Stimulated activated CD4-positive, alpha-beta T cell treated with anti-CD3 and anti-CD28 coated beads, Interleukin-15, amount 100 ng/mL, for 48 hours (primary cell): ENCODE data around the gene B3GNT3.
"Not testable (repeated sequence)": the region's sequence is repeated elsewhere in the genome, so short reads cannot be mapped to it uniquely, and the experiment has no call there.

Experiments used
- DNase-seq, 2 donors: peaks; one replicate each; pipeline ENCODE4 v3.0.0-alpha.2; 2020; ENCODE audit warnings: low read depth in 2 of 2

The B3GNT3 gene

DNA sequence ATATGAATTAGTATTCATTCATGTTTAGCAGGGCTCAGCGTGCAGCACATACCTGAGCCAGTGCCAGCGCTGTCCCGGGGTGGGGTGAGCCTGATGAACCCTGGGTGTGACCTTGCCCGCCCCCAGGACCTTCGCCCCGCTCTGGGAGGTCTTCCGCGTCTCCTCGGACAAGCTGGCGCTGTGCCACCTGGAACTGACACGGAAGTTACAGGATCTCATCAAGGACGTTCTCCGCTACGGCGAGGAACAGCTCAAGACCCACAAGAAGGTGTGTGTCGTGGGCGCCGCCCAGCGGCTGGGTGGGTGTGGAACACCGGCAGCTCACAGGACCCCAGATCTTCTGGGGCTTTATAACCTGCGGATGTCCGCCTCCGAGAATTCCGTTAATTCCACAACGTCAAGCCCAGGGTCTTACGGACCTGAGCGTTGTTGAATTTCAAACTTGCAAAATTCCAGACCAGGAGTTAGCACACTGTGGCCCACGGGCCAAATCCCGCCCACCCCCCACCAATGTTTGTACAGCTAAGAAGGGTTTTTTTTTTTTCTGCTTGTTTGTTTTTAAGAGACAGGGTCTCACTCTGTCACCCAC is 28.3 kb upstream of the B3GNT3 start:
- no peak for DNase-seq

- DNase-seq, result no peak
Observed at GRCh38 chr19:17767559-17767958, 27.4 kb upstream of the B3GNT3 start.

DNA sequence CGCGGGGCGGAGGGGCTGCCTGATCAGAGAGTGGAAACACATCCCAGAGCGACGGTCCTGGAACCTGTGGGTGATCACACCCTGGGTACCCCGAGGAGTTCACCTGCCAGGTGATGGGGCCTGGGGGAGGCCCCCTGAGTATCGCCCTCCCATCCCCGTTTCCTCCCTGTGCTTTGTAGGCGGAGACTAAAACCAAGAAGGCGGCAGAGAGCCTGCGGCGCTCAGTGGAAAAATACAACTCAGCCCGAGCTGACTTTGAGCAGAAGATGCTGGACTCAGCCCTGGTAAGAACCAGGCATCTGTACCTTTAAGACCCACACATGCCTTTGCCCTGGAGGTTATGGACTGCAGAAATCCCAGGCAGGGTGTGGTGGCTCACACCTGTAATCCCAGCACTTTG is 24.3 kb upstream of the B3GNT3 start:
- no peak for DNase-seq

DNA sequence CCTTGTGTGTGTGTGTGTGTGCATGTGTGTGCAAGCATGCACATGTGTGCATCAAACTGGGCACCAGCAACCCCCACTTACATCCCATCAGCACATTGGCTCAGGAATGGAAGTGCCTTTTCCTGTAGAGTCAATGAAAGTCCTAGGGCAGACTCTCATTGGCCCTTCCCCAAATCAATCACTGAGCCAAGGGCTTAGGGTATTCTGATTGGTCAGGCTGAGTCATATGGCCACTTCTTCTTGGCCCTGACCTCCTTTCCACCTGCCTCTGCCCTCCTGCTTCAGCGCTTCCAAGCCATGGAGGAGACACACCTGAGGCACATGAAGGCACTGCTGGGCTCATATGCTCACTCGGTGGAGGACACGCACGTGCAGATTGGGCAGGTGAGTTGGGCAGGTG is 22.8 kb upstream of the B3GNT3 start:
- DNase-seq, result no peak

GRCh38 chr19:17775245-17775927 is 19.6 kb upstream of the B3GNT3 start:
- no peak for DNase-seq

DNA sequence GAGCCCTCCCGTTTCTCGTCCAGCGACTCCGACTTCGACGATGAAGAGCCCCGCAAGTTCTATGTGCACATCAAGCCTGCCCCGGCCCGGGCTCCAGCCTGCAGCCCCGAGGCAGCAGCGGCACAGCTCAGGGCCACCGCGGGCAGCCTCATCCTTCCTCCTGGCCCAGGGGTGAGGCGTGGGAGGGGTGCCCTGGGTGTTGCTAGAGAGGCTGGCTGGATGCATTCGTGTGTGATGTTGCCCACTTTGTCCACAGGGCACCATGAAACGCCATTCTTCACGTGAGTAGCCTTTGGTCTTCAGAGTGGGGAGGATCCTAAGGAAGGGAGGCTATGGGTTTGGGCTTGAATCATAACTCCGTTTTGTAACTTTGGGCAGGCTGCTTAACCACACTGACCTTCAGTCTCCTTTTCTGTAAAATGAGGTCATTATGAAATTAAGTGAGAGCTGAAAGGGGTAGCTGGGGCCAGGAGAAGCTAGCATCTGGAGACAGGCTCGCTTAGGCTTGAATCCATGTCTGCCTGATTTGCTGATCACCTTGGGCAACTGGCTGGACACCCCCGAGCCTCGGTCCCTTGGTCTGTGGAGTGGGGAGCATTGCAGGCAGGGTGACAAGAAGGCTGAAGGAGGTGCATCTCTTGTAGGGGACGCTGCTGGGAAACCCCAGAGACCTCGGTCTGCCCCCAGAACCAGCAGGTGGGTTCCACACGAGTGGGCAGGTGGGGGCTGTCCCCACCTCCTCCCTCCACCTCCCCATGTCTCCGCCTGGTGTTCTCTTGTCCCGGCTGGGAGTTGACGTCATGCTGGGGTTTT is 18.7 kb upstream of the B3GNT3 start:
- DNase-seq, result no peak

DNA sequence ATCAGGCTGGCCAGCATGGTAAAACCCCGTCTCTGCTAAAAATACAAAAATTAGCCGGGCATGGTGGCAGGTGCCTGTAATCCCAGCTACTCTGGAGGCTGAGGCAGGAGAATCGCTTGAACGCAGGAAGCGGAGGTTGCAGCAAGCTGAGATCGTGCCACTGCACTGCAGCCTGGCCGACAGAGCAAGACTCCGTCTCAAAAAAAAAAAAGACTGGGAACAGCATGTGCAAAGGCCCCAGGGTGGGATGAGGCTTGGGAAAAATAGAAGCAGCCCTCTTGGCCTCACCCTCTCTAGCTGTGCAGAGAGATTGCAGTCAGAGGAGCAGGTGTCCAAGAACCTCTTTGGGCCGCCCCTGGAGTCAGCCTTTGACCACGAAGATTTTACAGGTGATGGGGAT is 17.1 kb upstream of the B3GNT3 start:
- not testable (repeated sequence) for DNase-seq

GRCh38 chr19:17778251-17778967 is 16.5 kb upstream of the B3GNT3 start:
- peak; percentile 38 to 53 for DNase-seq

DNA sequence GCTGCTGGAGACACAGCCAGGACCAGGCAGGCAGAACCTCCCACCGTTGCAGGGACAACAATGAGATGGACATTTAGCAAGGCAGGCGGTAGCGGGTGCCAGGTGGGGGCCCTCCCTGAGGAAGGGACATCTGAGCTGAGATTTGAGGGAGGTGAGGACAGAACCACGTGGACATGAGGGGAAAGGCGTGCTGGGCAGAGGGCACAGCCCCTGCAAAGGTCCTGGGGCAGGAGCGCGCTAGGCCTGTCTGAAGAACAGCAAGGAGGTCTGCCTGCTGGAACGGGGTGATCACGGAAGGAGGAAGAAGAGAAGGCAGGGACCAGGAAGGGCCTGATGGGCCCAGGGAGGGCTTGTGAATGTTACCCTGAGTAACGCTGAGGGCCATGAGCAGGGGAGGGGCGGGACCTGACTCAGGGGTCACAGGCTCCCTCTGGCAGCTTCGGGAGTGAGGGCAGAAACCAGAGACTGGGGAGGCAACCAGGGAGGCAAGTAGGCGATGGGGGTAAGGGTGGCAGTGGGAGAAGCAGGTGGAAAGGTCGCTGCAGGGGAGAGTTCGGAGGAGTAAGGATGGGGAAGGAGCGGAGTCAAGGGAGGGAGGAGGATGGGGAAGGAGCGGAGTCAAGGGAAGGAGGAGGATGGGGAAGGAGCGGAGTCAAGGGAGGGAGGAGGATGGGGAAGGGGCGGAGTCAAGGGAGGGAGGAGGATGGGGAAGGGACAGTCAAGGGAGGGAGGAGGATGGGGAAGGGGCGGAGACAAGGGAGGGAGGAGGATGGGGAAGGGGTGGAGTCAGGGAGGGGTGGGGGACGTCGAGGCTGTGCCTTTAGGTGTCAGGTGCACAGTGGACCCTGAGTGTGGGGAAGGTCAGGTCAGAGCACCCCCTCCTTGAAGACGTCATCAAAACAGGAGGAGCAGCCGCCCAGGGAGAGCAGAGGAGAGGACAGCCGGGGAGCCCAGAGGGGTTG is 15.7 kb upstream of the B3GNT3 start:
- DNase-seq, result no peak

GRCh38 chr19:17780781-17781180 is 14.2 kb upstream of the B3GNT3 start:
- DNase-seq, result no peak

DNA sequence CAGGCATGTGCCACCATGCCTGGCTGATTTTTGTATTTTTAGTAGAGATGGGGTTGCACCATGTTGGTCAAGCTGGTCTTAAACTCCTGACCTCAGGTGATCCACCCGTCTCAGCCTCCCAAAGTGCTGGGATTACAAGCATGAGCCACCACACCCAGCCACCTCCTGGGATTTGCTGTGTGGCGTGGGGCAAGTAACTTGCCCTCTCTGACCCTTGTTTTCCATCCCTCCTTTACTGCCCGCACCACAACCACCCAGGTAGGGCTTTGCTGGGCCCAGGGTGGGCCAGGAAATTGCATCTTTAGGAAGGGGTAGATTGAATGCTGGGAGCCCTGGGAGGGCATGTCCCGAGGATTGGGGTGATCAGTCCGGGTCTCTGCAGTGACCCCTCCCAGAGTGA is 11.2 kb upstream of the B3GNT3 start:
- not testable (repeated sequence) for DNase-seq

DNA sequence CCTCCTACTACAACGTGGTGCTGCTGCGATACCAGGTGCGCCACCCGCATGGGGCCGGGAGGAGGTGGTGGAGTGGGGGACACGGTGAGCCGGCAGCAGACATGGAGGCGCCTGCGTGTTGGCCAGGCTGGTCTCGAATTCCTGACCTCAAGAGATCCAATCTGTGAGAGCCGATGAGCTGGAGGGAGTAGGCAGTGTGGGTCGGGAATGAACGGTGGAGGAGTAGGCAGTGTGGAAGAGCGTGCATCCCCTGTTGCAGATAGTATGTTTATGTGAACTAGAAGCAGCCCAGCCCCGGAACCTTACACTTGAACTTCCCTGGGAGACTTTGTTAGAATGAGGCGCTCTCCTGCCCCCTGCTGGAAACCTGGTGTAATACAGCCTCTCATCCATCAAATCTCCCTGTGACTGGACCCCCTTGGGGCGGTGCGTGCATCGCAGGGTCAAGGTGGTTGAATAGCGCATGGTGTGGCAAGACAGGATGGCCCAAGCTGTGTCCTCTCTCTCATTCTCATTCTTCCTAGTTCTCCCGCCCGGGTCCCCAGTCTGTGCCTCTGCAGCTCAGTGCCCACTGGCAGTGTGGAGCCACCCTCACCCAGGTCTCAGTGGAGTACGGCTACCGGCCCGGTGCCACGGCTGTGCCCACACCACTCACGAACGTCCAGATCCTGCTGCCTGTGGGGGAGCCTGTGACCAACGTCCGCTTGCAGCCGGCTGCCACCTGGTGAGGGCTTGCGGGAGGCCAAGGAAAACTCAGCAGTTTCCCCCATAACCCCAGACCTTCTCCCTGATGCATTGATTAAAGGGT is 10.5 kb upstream of the B3GNT3 start:
- DNase-seq, result peak; percentile 44 to 69

- no peak for DNase-seq
Observed at GRCh38 chr19:17787274-17787913, 7.5 kb upstream of the B3GNT3 start.

DNA sequence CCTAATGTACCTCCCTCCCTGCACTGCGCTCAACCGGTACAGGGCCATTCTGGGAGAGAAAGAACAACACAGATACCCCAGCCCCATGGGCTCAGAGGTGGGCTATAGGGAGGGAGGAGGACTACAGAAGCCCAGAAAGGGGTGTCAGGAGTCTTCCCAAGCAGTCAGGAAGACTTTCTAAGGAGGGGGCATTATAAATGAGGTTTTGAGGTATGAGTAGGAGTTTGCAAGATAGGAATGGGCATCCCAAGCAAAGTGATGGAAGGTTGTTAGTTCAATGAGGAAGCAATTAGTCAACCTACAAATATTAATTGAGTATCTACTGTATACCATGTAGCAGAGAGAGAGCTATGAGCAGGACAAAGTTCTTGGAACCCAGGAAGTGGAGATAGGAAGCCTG is 6.3 kb upstream of the B3GNT3 start:
- no peak for DNase-seq

DNA sequence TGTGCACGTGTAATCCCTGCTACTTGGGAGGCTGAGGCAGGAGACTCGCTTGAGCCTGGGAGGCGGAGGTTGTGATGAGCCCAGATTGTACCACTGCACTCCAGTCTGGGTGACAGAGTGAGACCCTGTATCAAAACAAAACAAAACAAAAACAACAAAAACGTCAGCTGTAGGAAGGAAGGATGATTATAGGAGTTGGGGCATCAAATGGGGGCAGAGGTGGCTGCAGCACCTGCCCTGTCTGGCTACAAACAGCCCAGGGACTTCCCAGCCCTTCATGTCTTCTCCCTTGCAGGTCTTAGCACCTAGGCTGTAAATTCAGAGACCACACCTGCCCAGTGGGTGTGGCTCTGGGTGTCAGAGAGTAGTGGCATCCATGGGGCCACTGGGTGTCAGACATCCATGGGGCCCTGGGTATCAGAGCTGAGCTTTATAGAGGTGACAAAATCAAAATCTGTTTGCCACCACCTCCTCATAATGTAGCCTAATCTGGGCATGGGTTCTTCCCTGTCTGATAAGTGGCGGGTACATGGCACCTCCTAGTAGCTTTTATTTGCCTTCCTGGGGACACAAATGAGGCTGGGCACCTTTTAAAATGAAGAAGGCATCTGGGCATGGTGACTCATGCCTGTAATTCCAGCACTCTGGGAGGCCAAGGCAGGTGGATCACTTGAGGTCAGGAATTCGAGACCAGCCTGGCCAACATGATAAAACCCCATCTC is 4.7 kb upstream of the B3GNT3 start:
- DNase-seq, result no peak

DNA sequence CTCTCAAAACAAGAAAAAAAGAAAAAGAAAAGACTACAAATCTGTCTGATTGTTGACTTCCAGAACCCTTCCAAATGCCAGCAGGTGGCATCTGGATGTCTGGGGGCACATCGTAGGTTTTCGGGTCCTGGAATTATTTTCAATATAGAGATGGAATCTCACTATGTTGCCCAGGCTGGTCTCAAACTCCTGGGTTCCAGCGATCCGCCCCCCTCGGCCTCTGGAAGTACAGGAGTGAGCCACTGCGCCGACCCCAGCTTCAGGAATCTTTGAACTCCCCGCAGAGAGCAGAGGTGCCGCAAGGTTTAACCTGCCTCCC is 567 bp upstream of the B3GNT3 start:
- DNase-seq, result no peak

DNA sequence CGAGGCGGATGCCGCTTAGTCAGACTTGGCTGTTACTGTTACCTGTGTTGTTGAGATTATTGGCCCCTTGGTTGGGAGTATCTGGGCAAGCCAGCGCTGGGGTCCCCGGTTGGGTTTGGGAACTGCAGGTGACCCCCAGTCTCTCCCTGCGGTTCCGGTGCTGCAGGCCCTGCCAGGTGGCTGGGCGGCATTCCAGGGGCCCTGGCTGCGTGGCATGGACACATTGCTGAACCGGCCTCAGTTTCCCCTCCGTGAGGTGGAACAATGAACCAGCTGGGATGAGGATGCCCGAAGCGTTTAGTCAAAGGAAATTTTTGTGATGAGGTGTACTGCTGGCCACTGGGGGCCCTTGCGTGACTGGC is 538 bp downstream of the B3GNT3 start:
- DNase-seq, result no peak

GRCh38 chr19:17796013-17796837 is 1.3 kb downstream of the B3GNT3 start:
- no peak for DNase-seq
